ENCODE measurements around the gene UTY.

UTY gene

DNA sequence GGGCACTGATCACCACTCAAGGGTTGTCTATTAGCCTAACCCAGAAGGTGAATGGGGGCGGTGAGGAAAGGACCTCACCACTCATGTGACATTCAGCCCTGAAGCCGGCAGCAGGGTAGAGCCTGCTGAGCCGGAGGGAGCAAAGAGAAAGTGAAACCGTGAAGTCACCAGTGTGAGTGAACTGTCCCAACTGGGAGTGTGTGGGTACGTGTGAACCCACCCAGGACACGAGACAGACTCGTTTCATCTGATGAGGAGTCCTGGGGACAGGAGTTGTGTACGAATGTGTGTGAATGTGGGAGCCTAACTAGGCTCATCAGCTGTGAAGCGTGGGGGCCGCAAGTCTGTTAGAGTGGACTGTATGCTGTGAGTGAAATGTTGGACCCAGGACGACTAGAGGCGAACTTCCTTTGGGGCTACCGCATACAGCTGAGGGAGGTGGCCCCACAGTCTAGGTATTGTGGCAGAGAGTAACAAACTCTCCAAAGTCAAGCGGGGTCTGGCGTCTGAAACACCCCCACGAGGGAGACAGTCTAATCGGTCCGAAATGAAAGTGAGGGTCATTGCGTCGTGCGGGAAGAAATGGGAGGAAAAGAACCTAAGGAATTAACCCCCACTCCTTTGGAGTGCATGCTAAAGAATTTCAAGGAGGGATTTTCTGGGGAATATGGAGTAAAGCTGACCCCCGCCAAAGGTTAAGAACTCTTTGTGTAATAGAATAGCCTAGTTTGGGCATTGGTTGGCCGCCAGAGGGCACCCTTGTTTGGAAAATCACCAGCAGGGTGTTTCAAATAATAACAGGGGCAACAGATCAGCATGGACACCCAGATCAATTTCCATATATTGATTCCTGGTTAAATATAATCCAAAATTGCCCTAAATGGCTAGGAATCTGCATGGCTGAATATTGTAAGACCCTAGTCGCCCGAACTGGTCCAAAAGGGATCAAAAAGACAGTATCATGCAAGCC, 43.6 kb downstream of the UTY start:
- TF ChIP-seq, protein P1, sequence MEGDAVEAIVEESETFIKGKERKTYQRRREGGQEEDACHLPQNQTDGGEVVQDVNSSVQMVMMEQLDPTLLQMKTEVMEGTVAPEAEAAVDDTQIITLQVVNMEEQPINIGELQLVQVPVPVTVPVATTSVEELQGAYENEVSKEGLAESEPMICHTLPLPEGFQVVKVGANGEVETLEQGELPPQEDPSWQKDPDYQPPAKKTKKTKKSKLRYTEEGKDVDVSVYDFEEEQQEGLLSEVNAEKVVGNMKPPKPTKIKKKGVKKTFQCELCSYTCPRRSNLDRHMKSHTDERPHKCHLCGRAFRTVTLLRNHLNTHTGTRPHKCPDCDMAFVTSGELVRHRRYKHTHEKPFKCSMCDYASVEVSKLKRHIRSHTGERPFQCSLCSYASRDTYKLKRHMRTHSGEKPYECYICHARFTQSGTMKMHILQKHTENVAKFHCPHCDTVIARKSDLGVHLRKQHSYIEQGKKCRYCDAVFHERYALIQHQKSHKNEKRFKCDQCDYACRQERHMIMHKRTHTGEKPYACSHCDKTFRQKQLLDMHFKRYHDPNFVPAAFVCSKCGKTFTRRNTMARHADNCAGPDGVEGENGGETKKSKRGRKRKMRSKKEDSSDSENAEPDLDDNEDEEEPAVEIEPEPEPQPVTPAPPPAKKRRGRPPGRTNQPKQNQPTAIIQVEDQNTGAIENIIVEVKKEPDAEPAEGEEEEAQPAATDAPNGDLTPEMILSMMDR (conservative IDR thresholded peaks at IDR 0.05; ENCODE audit: low read length), result peak; percentile 42
- DNase-seq (ENCODE audit: low read depth), result peak; percentile 3
- H3K4me3 ChIP-seq (ENCODE audit: low read length), result no peak overlapping the region

DNA sequence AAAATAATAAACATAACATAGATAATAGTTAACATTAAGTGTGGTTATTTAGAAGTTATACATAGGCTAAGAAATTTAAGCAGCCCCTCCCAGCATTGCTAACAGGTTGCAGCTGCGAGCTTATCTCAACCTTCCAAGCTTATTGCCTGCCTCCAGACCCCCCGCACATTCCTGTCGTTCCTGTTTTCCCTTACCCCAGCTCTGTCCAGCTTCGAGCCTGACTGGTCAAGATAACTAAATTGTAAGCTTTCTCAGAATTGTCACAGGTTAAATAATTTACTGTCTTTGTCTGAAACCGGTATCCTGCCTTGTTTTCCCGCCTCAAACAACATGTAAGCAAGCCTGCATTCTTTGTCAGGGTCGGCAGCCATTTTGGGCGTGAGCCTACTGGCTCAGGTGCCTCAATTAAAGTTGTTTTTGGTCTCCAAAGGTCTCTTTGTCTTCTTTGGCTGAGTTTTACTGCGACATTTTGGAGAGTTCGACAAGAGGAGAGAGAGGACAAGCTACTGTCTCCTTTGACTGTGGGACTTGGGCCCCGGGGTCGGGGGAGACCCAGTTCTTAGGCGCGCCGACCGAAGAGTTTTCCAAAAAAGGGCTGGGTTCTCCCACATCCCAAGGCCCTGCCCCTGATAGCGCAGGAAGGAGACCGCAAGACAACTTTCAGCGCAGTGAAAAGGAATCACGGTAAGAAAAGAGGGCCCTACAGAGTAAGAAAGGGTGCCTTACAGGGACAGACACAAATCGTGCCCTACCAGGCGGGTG, 44.4 kb downstream of the UTY start:
- H3K4me3 ChIP-seq (ENCODE audit: low read length), result no peak overlapping the region
- DNase-seq (ENCODE audit: low read depth), result no peak
- TF ChIP-seq, protein P1 (conservative IDR thresholded peaks at IDR 0.05; ENCODE audit: low read length), result no peak

DNA sequence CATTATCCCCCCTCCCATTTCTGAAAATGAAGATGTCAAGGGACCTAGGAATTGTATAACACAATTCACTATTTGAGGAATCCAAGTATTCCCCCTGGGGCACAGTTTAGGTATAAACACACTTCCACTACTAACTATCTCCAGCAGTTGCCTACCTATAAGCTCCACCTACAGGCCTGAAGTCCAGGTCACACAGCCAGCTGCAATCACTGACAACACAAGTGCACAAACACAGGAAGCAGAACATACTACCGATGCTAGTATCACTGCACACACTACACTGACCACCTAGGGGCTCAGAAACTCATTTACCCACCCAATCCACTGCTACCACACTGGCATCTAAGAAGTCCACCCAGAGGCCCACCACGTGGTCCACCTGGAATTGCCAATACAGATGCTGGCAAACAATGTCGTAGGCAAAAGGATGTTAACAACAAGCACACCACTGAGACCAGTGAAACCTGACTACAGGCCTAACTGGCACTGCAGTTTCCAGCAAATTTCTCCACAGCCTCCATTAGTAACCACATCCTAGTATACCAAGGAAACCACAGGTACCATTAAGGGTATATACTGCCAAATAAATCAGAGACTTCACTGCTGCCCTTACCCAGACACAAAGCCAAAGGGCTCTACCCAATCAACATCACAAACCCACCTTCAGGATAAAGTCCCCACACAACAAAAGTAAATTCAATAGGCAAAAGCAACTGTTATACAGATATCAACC, 47.4 kb downstream of the UTY start:
- TF ChIP-seq, protein P1 (conservative IDR thresholded peaks at IDR 0.05; ENCODE audit: low read length), result no peak
- H3K4me3 ChIP-seq (ENCODE audit: low read length), result no peak overlapping the region
- no peak for DNase-seq (ENCODE audit: low read depth)

DNA sequence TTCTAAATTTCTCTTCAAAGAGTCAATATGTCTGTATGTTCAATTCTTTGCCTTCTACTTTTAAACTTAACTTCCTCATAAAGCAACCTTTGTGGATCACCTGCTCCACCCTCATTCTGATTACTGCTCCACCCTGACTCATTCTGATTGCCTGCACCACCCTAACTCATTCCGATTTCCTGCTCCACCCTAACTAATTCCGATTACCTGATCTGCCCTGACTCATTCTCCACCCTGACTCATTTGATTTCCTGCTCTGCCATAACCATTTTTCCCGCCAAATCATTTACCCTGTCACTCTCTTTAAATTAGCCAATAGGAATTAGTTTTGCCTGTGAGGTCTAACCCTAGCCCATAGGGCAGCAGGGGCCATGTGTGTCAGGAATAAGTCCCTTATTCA, 50.3 kb downstream of the UTY start:
- H3K4me3 ChIP-seq (ENCODE audit: low read length), result no peak overlapping the region
- DNase-seq (ENCODE audit: low read depth), result no peak
- TF ChIP-seq, protein P1 (conservative IDR thresholded peaks at IDR 0.05; ENCODE audit: low read length), result no peak

DNA sequence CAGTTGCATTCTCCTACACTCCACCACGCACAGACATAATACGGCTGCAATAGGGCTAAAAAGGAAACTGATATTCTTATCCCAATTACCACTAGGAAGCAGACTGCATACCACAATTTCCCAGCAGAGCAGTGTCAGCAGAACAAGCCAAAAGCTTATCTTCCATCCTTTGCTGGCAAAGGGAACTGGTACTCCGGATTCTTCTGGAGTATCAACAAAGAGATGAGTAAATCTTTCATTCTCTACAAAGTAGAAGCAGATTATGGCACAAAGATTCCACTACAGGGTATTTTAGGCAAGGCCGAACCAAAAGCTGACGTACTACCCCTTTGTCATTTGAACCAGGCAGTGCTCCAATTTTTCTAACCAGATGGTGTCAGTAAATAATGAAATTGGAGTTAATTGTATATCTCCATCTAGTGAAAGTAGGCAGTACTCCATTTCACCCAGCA, 56.5 kb downstream of the UTY start:
- H3K4me3 ChIP-seq (ENCODE audit: low read length), result no peak overlapping the region
- TF ChIP-seq, protein P1 (conservative IDR thresholded peaks at IDR 0.05; ENCODE audit: low read length), result peak; percentile 38; the same call in 1 of the 2 replicates
- peak; percentile 81 for DNase-seq (ENCODE audit: low read depth)

DNA sequence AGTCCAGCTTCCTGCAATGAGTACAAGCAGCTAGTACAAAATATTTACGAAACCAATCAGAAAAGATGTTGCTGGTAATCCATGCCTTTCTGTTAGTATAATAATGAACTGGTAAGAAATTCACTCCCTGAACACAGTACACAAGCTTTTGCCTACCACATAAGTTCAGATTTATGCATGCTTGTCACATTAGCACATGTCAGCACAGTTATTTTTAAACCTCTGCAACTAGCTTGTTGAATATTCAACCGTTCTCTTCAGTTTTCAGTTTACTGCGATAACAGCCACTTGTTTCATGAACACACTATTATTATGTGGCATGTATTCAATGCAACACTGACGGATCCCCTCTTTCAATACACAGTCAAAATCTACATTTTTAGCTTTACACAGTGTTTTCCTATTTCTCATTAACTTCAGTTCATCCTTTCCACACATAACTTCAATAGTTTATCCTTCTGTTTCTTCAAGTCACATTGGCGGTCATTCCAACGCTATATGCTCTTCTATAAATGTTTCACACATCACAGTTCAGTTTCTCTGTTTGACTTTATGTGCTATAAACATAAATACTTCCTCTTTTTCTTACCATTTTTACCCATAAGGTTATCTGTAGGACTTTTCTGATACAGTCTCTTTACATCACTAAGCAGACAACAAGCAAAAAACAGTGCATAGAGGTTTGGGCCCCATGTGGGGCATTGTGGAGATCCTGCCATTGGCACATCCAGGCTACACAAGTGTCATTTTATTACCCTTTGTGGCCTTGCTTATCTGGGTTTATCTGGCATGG, 62.8 kb downstream of the UTY start:
- no peak overlapping the region for H3K4me3 ChIP-seq (ENCODE audit: low read length)
- TF ChIP-seq, protein P1 (conservative IDR thresholded peaks at IDR 0.05; ENCODE audit: low read length), result no peak
- DNase-seq (ENCODE audit: low read depth), result no peak

Data from AG10803 (cell line).